Left lung (tissue), 10 donors: ENCODE results near the gene FSTL5. TPM values are rescaled to one million over a fixed set of nuclear protein-coding genes. Genes with fewer than 3 reads are reported as not detected.

ENCODE experiments used
- ATAC-seq: fragments of 200-7000 bp; cut with Tn5 transposase; one replicate; pipeline ENCODE4 v1.9.1; 2020; ENCODE audit warnings: moderate library complexity
- DNase-seq, 4 donors: peaks; one replicate each; pipeline ENCODE4 v3.0.0-alpha.2; 2013 to 2020
- H3K27ac ChIP-seq, 2 donors: fragments of 200-600 bp; sonication (generic) in 1 of 2; one replicate each; pipeline versions ENCODE4 v1.5.0 to v1.8.0; 2020 to 2021
- H3K27me3 ChIP-seq, 2 donors: fragments of 200-600 bp; sonication (generic) in 1 of 2; one replicate each; pipeline versions ENCODE4 v1.5.0 to v1.8.0; 2020 to 2021
- H3K36me3 ChIP-seq, 2 donors: fragments of 200-600 bp; sonication (generic) in 1 of 2; one replicate each; pipeline versions ENCODE4 v1.5.0 to v1.8.0; 2020 to 2021
- H3K4me1 ChIP-seq, 2 donors: fragments of 200-600 bp; one replicate each; pipeline ENCODE4 v1.8.0; 2021
- H3K4me3 ChIP-seq, 2 donors: fragments of 200-600 bp; sonication (generic) in 1 of 2; one replicate each; pipeline versions ENCODE4 v1.5.0 to v1.8.0; 2020 to 2021; ENCODE audit warnings: mild to moderate bottlenecking in 1 of 2
- H3K9me3 ChIP-seq, 2 donors: fragments of 200-600 bp; sonication (generic) in 1 of 2; one replicate each; pipeline versions ENCODE4 v1.5.0 to v1.8.0; 2020 to 2021
- CTCF ChIP-seq, 2 donors: fragments of 200-600 bp; sonication (generic) in 1 of 2; IDR thresholded peaks; one replicate each; pipeline versions ENCODE4 v1.5.0 to v1.8.0; 2021; ENCODE audit warnings: antibody characterized with exemption in 2 of 2
- intact Hi-C, 2 donors: fragments of 100-400 bp; cut with DNase I; formaldehyde crosslinking; loops; one replicate each; pipeline versions ENCODE4 v1.11.2 to v1.14.2; 2022
- polyA plus RNA-seq, 6 donors: library from polyadenylated mRNA; unstranded; fragments of 120-200 nt; gene quantifications; one replicate each; pipeline ENCODE4 v1.2.1, GENCODE V29; 2013; ENCODE audit not compliant: insufficient read length in 6 of 6
- total RNA-seq, 2 donors: library from RNA; stranded (reverse); fragmentation: NEBNext Ultra II Directional; extraction: Animal tissue kit (Norgen Biotek cat#: 25700); gene quantifications; one replicate each; pipeline ENCODE4 v1.2.1, GENCODE V29; 2021
- donor health status: DM: no; HTN: yes; CAD: no.
- donor health status: DM: no; HTN: no; CAD: no.

Gene FSTL5
- total and polyA plus RNA-seq, 8 donors = 0.14 to 0.60 (median 0.31) TPM; not detected in 2

GRCh38 chr4:161717084-161717483, 446.7 kb downstream of the FSTL5 start:
- TF ChIP-seq CTCF (IDR thresholded peaks at IDR 0.05) = no peak
- Histone ChIP-seq H3K9me3 (no peaks in the 10 kb centered on the region), H3K36me3 (no peaks in the 10 kb centered on the region), H3K27me3 (no peaks in the 10 kb centered on the region), H3K27ac (no peak overlapping the region), H3K4me3 (no peak overlapping the region), H3K4me1 (no peaks in the 10 kb centered on the region)
- ATAC-seq = no peak
- no peak for DNase-seq
- intact Hi-C loops = no loop called here

- H3K27ac ChIP-seq = no peak overlapping the region
- no peak for DNase-seq
- intact Hi-C loops = no loop called here
These were observed 448.9 kb downstream of the FSTL5 start for GRCh38 chr4:161714931-161715330.

GRCh38 chr4:161714022-161714751, 449.6 kb downstream of the FSTL5 start:
- no peaks in the 10 kb centered on the region for H3K27me3 ChIP-seq
- intact Hi-C loops = no loop called here
- ATAC-seq (no peak), DNase-seq (peak in 1 of 4 donors; percentile 5)
- TF ChIP-seq CTCF (IDR thresholded peaks at IDR 0.05) = no peak
- no peak overlapping the region for H3K4me3 ChIP-seq
- H3K9me3 ChIP-seq = no peaks in the 10 kb centered on the region
- H3K36me3 ChIP-seq = no peaks in the 10 kb centered on the region
- no peak overlapping the region for H3K27ac ChIP-seq
- no peaks in the 10 kb centered on the region for H3K4me1 ChIP-seq

More at GRCh38 chr4:161714931-161715330, 448.9 kb downstream of the FSTL5 start:
- no peak for TF ChIP-seq CTCF (IDR thresholded peaks at IDR 0.05)
- Histone ChIP-seq H3K4me3 (no peak overlapping the region), H3K27me3 (no peaks in the 10 kb centered on the region), H3K4me1 (no peaks in the 10 kb centered on the region), H3K36me3 (no peaks in the 10 kb centered on the region), H3K9me3 (no peaks in the 10 kb centered on the region)
- ATAC-seq = no peak

GRCh38 chr4:161704653-161705052, 459.1 kb downstream of the FSTL5 start:
- Histone ChIP-seq H3K9me3 (no peaks in the 10 kb centered on the region), H3K27ac (no peak overlapping the region), H3K4me3 (no peak overlapping the region), H3K27me3 (no peaks in the 10 kb centered on the region), H3K4me1 (no peaks in the 10 kb centered on the region), H3K36me3 (no peaks in the 10 kb centered on the region)
- no peak for TF ChIP-seq CTCF (IDR thresholded peaks at IDR 0.05)
- intact Hi-C loops = no loop called here
- ATAC-seq (no peak), DNase-seq (no peak)

GRCh38 chr4:161704040-161704439, 459.8 kb downstream of the FSTL5 start:
- Histone ChIP-seq H3K27me3 (no peaks in the 10 kb centered on the region), H3K27ac (no peak overlapping the region), H3K36me3 (no peaks in the 10 kb centered on the region), H3K4me1 (no peaks in the 10 kb centered on the region), H3K9me3 (no peaks in the 10 kb centered on the region), H3K4me3 (no peak overlapping the region)
- no peak for TF ChIP-seq CTCF (IDR thresholded peaks at IDR 0.05)
- DNase-seq = no peak
- intact Hi-C loops = no loop called here
- ATAC-seq = no peak
